ENCODE results near the gene XIRP1.

- no peak for TF ChIP-seq CEBPB (IDR thresholded peaks at IDR 0.05)
- TF ChIP-seq TCF12 (IDR thresholded peaks at IDR 0.05; ENCODE audit: low read depth) = peak; percentile 66
- TF ChIP-seq, protein P1, sequence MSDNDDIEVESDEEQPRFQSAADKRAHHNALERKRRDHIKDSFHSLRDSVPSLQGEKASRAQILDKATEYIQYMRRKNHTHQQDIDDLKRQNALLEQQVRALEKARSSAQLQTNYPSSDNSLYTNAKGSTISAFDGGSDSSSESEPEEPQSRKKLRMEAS (IDR thresholded peaks at IDR 0.05) = no peak
- TF ChIP-seq, protein P2, sequence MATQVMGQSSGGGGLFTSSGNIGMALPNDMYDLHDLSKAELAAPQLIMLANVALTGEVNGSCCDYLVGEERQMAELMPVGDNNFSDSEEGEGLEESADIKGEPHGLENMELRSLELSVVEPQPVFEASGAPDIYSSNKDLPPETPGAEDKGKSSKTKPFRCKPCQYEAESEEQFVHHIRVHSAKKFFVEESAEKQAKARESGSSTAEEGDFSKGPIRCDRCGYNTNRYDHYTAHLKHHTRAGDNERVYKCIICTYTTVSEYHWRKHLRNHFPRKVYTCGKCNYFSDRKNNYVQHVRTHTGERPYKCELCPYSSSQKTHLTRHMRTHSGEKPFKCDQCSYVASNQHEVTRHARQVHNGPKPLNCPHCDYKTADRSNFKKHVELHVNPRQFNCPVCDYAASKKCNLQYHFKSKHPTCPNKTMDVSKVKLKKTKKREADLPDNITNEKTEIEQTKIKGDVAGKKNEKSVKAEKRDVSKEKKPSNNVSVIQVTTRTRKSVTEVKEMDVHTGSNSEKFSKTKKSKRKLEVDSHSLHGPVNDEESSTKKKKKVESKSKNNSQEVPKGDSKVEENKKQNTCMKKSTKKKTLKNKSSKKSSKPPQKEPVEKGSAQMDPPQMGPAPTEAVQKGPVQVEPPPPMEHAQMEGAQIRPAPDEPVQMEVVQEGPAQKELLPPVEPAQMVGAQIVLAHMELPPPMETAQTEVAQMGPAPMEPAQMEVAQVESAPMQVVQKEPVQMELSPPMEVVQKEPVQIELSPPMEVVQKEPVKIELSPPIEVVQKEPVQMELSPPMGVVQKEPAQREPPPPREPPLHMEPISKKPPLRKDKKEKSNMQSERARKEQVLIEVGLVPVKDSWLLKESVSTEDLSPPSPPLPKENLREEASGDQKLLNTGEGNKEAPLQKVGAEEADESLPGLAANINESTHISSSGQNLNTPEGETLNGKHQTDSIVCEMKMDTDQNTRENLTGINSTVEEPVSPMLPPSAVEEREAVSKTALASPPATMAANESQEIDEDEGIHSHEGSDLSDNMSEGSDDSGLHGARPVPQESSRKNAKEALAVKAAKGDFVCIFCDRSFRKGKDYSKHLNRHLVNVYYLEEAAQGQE (IDR thresholded peaks at IDR 0.05; ENCODE audit: low read depth) = no peak
- no peak for TF ChIP-seq TAF1 (IDR thresholded peaks at IDR 0.05; ENCODE audit: low read depth)
- no peak for TF ChIP-seq EGR1 (IDR thresholded peaks at IDR 0.05)
- peak; percentile 18; the same call in 1 of the 2 replicates for TF ChIP-seq RAD21 (IDR thresholded peaks at IDR 0.05; ENCODE audit: low read depth)
- peak; percentile 69 for TF ChIP-seq NFIC (IDR thresholded peaks at IDR 0.05)
- 0 out of 2 replicates have a peak, but pooled peaks have one; percentile 23 for TF ChIP-seq FOXM1 (IDR thresholded peaks at IDR 0.05; ENCODE audit: borderline replicate concordance, low read depth)
- TF ChIP-seq CREB1 (IDR thresholded peaks at IDR 0.05; ENCODE audit: low read depth) = 0 out of 2 replicates have a peak, but pooled peaks have one; percentile 10
Observed at GRCh38 chr3:39150803-39151631, 41.4 kb downstream of the XIRP1 start.
